Lower lobe of right lung (tissue), 2 donors: ENCODE results near the gene LPP. TPM values are rescaled to one million over a fixed set of nuclear protein-coding genes. Genes with fewer than 3 reads are reported as not detected.

ENCODE experiments used
- ATAC-seq, 2 donors: fragments of 200-7000 bp; cut with Tn5 transposase; one replicate each; pipeline ENCODE4 v1.9.1; 2020 to 2022; ENCODE audit warnings: mild to moderate bottlenecking in 2 of 2, moderate library complexity in 2 of 2
- DNase-seq: peaks from one replicate; pipeline ENCODE4 v3.0.0-alpha.2; 2020
- H3K27ac ChIP-seq: fragments of 200-600 bp; one replicate; pipeline ENCODE4 v1.8.0; 2022
- H3K27me3 ChIP-seq: fragments of 200-600 bp; one replicate; pipeline ENCODE4 v1.8.0; 2022; ENCODE audit warnings: low read depth
- H3K36me3 ChIP-seq: fragments of 200-600 bp; one replicate; pipeline ENCODE4 v1.8.0; 2022; ENCODE audit warnings: mild to moderate bottlenecking
- H3K4me1 ChIP-seq: fragments of 200-600 bp; one replicate; pipeline ENCODE4 v1.8.0; 2022
- H3K4me3 ChIP-seq: fragments of 200-600 bp; one replicate; pipeline ENCODE4 v1.8.0; 2022; ENCODE audit warnings: mild to moderate bottlenecking
- H3K9me3 ChIP-seq: fragments of 200-600 bp; one replicate; pipeline ENCODE4 v1.8.0; 2022
- CTCF ChIP-seq: fragments of 200-600 bp; IDR thresholded peaks from one replicate; pipeline ENCODE4 v1.8.0; 2022; ENCODE audit warnings: antibody characterized with exemption, mild to moderate bottlenecking
- intact Hi-C: fragments of 100-400 bp; cut with DNase I; formaldehyde crosslinking; loops from one replicate; pipeline ENCODE4 v1.11.0; 2022
- total RNA-seq: library from RNA; stranded (reverse); fragmentation: NEBNext Ultra II Directional; extraction: Animal tissue kit (Norgen Biotek cat#: 25700); gene quantifications from one replicate; pipeline ENCODE4 v1.2.1, GENCODE V29; 2021
- donor health status: DM: no; HTN: yes; CAD: no; lungs with severe emphysema.

LPP gene
- total RNA-seq, 1 donor from 2014 or later, result 180 TPM

DNA sequence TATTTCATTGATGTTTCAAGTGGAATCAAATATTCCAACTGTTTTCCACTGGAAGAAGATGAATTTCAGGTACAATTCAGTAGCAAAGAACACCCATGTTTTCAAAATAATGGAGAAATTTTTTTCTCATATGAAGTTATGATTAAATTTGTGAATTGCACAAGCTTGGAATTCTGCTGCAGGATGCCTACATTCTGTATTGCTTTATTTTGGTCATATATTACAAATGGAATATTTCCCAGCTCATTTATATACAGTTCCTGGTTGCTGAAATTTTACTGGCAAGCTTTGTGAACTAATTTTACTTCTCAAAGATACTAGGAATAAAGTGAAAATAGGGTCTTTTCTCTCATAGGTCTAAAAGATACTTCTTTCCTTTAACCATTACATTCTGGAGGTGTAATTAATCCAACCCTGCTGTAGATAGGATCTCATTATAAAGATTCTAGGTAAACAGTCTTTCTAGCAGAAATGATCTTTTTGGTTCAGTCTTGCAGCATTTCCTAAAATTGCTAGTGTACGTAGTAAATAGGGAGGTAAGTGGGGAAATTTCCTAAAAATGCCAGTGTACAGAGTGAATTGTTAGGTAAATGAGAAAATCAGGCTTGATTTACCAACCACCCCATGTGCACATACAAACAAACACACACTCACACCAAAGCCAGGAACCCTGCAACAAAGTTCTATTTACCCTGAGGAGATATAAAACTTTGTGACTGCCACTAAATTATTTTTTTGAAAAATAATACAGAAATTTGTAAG lies 624.3 kb downstream of the LPP start:
- no peaks in the 10 kb centered on the region for H3K27me3 ChIP-seq
- H3K4me1 ChIP-seq, result peaks cover 44% of the 10 kb centered on the region
- ATAC-seq, result no peak
- no peaks in the 10 kb centered on the region for H3K9me3 ChIP-seq
- no peak for DNase-seq
- no peak overlapping the region for H3K4me3 ChIP-seq
- no peak for TF ChIP-seq CTCF
- H3K36me3 ChIP-seq, result no peaks in the 10 kb centered on the region
- intact Hi-C loops, result no loop called here
- no peak overlapping the region for H3K27ac ChIP-seq

DNA sequence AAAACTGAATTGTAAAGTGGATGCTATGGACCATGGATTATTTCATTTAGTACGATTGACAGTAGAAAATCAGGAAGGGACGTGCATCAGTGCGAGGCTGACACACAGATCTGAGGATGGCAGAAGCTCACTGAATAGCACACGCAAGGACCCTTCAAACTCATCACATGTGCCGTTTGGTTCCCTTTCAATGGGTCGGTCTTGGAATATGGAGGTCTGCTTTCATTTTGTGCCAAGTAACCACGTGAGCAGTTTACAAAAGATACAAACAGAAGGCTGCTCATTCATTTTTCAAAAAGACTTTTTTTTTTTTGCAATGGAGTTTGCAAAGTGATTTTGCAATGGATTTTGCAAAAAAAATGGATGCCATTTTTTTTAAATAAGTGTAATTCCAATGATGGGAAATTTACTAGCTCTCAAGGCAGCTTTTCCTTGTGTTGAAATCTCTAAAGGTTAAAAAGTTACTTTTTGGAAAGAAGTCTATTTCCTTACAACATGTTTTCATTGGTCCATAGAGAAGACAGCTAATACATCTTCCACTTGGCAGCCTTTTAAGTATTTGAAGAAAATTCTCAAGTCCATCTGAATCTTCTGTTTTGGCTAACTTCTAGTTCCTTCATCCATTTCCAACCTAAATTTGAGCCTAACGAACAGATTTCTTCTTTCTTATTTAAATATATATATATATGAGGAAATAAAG lies 625.5 kb downstream of the LPP start:
- peaks cover 36% of the 10 kb centered on the region for H3K4me1 ChIP-seq
- TF ChIP-seq CTCF, result no peak
- DNase-seq (no peak), ATAC-seq (no peak)
- no peak overlapping the region for H3K4me3 ChIP-seq
- H3K36me3 ChIP-seq, result no peaks in the 10 kb centered on the region
- no peaks in the 10 kb centered on the region for H3K9me3 ChIP-seq
- no peaks in the 10 kb centered on the region for H3K27me3 ChIP-seq
- H3K27ac ChIP-seq, result peak overlapping the region; percentile 79
- intact Hi-C loops, result no loop called here

DNA sequence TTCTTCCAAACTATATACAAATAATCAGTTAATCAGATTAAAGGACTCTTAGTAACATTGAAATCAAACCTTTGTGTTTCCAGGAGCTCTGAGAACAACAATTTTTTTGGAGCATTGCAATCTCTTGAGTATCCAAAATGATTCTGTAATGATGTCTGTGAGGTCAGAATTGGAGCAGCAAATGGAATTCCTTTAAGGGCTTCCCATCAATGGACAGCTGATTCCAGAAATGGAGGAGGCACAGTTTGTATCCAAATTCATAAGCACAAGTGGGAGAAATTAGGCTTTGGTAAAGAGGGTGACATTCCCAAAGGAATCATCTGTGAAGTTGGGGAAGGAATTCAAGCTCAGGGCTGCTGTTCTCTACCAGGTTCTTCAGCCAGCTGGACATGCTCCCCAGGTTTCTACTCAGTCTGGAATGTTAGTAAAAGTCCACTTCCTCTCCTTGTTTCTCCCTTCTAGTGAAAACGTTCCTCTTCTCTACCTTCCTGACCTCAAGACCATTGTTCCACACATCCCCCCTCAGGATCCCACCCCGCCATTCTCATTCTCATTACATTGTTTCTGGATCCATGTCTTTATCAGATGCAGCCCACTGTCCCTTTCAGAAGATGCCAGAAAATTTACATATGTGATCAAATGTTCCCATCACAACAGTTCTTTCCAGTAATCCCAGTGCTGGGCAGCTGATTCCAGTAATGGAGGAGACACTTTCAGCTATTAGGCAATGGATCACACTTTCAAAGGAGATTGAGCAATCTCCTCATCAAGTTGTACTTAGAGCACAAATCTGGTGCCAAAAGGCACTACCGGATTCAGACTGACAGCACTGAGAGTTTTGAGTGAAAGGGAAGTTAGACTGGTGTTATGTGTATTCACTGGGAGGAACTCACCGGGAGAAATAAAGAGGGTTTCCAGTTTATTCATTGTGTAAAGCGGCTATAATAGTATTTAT lies 626.5 kb downstream of the LPP start:
- no peak overlapping the region for H3K4me3 ChIP-seq
- peak overlapping the region; percentile 79 for H3K27ac ChIP-seq
- intact Hi-C loops, result no loop called here
- no peaks in the 10 kb centered on the region for H3K27me3 ChIP-seq
- peaks cover 36% of the 10 kb centered on the region for H3K4me1 ChIP-seq
- no peak for TF ChIP-seq CTCF
- ATAC-seq (peak; percentile 90 to 95), DNase-seq (no peak)
- H3K9me3 ChIP-seq, result no peaks in the 10 kb centered on the region
- H3K36me3 ChIP-seq, result no peaks in the 10 kb centered on the region

- intact Hi-C loops, result no loop called here
Observed at GRCh38 chr3:188782613-188783124, 628.7 kb downstream of the LPP start.

More at GRCh38 chr3:188782613-188783124, 628.7 kb downstream of the LPP start:
- no peak for TF ChIP-seq CTCF
- Histone ChIP-seq H3K9me3 (no peaks in the 10 kb centered on the region), H3K27ac (peak overlapping the region; percentile 36), H3K36me3 (no peaks in the 10 kb centered on the region), H3K4me1 (peaks cover 36% of the 10 kb centered on the region), H3K4me3 (no peak overlapping the region), H3K27me3 (no peaks in the 10 kb centered on the region)
- no peak for ATAC-seq
- DNase-seq, result no peak
